Stimulated activated CD8-positive, alpha-beta memory T cell treated with anti-CD3 and anti-CD28 coated beads, Interleukin-15, amount 100 ng/mL, for 1 hour (primary cell): ENCODE data around the gene DDX10.
"Not testable (repeated sequence)": the region's sequence is repeated elsewhere in the genome, so short reads cannot be mapped to it uniquely, and the experiment has no call there.

Source experiments
- DNase-seq: peaks from one replicate; pipeline ENCODE4 v3.0.0-alpha.2; 2020; ENCODE audit warnings: low read depth

The DDX10 gene

DNA sequence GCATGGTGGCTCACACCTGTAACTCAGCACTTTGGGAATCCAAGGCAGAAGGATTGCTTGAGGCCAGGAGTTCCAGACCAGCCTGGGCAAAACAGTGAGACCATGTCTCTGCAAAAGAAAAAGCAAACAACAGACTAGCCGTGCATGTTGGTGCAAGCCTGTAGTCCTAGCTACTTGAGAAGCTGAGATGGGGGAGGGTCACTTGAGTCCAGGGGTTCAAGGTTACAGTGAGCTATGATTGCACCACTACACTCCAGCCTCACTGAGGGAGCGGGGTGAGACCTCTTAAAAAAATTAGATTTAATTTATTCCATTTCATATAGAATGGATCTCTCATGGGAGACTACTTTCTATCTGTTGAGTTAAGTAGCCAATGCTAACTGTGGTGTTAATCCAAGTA lies 50.4 kb downstream of the DDX10 start:
- no peak for DNase-seq

DNA sequence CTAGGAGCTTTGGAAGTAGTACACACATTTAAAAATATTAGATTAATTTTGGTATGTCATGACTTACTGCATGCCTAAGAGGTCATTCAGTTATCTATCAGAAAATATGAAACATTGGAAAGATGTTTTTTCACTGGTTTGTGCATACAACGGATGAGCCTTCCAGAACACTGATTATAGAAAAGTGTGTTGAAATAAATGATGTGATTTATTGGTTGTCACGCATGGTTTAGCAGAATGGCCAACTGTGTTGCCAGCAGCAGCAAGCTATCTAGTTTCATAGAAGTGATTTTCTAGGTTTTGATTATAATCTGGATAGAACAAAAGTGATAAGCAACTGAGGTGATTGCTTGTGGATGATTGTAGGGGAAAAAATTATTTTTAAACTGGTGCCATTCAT lies 53.6 kb downstream of the DDX10 start:
- DNase-seq, result no peak

DNA sequence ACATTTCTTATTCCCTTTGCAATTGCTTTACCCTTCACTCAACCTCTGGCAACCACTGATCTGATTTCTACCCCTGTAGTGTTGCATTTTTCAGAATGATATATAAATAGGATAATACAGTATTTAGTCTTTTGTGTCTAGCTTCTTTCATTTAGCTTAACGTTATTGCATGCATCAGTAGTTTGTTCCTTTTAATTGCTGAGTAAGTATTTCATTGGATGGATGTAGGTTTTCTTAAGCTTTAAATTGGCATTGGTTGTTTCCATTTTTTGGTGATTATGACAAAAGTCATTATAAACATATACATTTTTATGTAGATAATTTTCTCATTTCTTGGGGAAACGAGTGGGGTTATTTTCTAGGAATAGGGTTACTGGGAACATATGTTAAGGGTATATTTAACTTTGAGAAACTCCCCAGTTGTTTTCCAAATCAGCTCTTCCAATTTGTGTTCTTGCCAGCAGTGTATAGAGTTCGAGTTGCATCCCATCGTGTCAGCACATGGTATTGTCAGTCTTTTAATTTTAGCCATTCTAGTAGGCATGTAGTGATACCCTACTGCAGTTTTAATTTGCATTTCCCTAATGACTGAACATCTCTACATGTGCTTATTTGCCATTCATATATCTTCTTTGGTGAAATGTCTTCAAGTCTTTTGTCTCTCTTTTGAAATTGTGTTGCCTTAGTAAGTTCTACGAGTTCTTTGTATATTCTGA lies 60.3 kb downstream of the DDX10 start:
- no peak for DNase-seq

DNA sequence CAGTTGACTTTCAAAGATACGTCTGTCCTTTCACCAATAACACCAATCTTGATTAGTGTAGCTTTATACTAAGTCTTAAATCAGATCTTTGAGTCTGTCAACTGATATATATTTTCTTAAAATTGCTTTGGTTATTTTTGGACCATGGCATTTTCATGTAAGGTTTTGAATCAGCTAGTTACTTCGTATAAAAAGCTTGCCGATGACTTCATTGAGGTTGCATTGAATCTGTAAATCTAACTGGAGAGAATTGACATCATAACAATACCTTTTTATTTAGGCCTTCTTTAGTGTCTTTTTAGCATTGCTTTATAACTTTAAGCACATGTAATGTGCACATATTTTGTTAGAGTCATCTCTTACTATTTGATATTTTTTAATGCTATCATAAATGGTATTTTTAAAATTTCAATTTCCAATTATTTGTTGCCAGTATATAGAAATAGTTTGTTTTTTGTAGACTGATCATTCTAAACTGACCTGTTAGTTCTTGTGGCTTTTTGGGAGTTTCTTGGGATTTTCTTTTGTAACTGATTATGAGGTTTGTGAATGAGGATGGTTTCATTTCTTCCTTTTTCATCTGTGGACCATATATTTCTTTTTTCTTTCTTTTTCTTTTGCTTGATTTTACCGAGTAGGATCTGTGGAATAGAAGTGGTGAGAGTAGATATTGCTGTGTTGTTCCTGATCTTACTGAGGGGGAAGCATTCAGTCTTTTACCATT lies 61.4 kb downstream of the DDX10 start:
- no peak for DNase-seq

DNA sequence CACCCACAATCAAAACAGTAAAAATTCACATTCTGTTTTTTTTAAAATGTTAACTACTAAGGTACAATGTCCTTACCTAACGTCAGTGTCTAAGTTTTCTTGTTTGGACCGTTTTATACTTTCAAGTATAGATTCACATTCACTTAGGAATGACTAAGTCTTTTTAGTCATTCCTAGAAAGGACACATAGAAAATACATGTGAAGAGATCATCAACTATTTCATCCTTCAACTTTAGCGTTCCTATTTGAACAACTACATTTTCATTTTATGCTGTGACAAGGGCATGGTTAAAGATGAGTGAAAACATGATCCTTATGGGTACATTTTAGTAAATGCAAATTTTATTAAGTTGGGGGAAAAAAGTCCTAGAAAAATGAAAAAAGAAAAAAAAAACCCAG lies 62.8 kb downstream of the DDX10 start:
- DNase-seq, result no peak

DNA sequence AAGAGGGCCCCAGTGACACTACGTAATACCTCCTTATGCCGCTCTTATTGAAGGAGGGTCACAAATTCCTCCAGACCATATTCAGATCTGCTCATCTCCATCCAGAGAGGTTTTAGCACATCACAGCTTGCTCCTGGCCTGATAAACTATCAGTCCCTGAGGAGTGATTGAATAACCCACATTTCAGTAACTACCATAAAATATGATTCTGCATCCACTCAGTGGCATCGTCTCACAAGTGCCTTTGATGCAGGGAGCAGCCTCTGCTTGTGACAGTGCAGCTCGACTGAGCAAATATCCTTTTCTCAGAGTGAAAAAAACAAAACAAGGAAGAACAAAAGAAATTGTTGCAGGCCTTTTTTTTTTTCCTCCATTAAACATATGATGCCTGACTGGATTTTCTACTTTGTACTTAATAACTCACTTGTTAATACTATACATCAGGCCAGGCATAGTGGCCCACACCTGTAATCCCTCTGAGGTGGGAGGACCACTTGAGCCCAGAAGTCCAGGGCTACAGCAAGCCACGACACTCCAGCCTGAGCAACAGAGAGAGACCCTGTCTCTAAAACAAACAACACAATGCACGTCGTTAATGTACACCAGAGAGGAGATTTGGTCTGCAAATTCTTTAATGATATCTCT lies 64.5 kb downstream of the DDX10 start:
- DNase-seq, result no peak

DNA sequence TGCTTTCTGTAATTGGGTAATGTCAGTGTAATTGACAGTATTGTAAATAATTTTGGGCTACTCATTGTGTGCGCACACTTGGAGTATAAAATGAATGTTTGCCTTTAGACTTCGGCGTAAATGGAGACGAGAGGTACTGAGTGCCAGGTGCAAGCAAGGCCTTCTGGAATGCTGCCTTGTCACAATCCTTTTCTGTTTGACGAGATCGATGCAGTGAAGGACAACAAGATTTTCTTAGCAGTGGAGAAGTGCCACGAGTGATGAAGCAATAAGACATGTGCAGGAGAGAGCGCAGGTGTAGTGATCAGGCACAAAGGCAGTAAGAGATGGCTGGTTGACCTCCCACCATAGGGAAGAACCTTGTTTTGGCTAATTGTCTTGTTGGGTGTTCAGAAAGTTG lies 67.5 kb downstream of the DDX10 start:
- DNase-seq, result no peak

DNA sequence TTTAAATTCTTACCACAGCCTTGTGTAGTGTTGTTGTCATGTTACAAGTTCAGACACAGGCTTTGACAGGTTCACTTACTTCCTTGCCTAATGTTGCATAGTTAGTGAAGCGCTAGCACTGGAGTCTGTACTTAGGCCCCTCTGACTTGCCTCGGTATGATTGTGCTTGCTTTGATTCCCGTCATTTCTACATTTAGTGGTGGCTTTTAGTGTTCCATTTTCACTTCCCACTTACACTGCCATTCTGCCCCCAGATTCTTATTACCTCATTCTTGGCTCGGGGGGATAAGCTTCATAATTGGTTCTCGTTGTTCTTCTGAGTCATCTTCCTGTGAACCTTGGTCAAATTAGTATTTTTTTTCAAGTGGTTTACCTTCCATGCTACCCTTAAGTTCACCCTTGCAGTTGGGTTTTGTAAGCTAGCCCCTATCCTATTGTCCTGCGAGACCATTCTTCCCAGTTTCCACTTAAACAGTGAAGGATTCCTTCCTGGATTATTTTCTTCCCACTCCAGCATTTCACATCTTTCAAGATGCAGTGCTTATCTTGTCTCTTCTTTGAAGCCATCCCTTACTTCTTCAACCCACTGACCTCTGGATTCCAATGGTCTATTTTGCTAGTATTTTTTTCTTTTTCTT lies 68.7 kb downstream of the DDX10 start:
- no peak for DNase-seq

DNA sequence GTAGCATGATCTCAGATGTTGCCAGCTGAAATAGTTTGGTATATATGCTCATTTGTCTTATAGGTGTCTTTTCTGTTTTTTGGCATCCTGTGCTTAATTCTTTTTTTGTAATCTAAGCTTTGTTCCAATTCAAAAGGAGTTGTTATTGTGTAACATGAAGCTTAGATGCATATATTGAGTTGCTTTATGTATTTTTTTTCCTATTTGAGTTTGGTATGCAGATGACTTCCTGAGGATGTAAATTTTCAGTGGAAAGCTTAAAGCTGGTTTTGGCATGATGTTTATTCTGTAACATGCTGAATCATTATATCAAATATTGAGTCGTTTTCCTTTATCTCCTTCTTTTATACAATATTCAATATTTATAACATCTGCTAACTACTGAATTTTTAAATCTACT lies 69.4 kb downstream of the DDX10 start:
- no peak for DNase-seq

DNA sequence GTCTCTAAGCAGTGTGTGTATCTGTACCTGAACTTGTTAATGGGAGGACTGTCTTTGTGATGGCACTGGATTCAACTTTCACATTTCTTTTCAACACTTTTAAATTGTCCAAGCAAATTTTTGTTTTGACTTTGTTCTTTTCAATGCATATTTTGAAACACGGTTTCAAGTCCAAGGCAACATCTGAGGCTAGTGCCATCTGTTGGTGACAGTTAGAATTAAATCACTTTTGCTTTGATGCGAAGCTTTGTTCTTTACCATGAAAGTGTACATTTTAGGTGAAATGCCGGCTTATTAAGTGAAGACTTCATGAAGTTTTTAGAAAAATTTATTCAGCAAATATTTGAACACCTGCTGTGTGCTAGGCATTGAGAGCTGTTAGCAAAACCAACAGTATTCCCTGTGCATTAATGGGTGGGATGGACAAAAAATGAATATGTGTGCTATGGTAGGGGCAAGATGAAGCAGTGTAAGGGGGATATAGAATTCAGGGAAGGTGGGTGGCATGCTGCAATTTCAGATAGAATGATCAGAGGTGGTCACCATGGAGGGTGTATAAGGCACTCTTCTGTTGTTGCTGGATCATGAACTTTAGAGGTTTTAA lies 70.2 kb downstream of the DDX10 start:
- DNase-seq, result no peak

DNA sequence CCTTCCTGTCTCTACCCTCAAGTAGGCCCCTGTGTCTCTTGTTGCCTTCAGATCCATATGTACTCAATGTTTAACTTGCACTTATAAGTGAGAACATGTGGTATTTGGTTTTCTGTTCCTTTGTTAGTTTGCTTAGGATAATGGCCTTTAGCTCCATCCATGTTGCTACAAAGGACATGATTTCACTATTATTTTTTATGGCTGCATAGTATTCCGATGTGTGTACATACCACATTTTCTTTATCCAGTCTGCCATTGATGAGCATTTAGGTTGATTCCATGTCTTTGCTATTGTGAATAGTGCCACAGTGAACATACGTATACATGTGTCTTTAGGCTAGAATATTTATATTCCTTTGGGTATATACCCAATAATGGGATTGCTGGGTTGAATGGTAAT lies 75.3 kb downstream of the DDX10 start:
- not testable (repeated sequence) for DNase-seq

DNA sequence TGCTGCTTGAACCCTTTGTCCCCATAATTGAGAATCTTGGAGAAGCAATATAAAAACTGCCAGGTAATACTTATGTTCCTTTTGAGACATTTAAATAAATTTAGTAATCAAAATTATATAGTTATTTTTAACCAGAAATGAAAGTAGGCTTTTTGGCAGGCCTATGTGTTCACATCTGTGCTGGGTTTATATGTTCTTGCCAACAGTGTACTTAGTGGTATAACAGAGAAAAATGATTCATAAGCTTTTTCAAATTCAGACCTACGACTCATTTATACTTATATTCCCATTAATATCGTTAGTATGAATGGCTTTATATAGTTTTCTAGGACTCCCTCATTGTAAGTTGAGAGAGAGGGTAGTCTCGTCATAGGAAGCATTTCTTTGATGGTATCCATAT lies 79.0 kb downstream of the DDX10 start:
- no peak for DNase-seq

DNA sequence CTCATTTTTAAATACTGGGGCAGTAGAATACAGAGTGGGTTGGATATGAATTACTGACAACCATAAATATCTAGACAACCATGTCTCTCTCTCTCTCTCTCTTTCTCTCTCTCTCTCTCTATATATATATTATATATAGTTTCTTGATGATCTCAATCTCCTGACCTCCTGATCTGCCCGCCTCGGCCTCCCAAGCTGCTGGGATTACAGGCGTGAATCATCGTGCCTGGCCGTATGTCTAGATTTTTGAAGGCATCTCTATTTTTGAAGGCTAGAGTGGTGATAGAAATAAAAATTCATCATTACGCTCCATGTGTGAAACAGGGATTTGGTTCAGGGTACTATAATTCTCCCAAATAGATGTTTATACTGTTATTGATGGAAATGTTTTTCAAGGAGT lies 84.1 kb downstream of the DDX10 start:
- no peak for DNase-seq

DNA sequence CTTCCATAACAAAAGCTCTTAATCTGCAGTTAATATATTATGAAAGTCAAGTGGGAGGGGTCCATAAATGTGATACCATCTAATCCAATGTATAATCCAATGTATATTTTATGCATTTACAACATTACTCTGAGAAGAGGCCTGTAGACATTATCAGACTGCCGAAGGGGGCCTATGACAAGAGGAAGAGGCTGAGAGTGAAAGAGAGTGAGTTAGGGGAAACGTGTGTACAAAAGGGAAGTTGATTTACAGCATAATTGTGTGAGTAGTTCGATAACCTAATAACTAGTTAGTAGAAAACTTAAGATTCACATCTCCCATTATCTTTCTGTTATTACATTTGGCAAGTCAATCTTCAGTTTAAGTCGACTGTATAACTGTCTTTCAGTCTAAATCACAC lies 86.6 kb downstream of the DDX10 start:
- DNase-seq, result no peak

DNA sequence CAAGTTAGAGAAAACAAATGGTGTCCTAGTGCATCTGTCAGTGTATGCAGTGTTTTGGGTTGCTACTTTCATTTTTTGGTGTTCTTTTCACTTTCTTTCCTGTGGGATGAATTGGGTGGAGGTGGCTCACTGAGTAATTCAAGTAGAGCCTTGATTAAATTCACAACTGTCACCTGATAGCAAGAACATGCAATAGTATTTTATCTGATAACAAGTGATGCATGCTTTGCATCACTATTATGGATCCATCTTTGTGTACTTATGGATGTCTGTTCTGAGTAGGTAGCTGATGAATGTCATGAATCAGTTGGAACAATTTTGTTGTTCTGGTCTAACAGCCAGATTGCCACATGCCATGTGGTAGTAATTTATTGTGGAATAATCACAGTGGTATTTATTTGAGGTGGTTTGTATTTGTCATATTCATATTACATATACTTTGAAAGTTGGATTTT lies 87.5 kb downstream of the DDX10 start:
- no peak for DNase-seq

DNA sequence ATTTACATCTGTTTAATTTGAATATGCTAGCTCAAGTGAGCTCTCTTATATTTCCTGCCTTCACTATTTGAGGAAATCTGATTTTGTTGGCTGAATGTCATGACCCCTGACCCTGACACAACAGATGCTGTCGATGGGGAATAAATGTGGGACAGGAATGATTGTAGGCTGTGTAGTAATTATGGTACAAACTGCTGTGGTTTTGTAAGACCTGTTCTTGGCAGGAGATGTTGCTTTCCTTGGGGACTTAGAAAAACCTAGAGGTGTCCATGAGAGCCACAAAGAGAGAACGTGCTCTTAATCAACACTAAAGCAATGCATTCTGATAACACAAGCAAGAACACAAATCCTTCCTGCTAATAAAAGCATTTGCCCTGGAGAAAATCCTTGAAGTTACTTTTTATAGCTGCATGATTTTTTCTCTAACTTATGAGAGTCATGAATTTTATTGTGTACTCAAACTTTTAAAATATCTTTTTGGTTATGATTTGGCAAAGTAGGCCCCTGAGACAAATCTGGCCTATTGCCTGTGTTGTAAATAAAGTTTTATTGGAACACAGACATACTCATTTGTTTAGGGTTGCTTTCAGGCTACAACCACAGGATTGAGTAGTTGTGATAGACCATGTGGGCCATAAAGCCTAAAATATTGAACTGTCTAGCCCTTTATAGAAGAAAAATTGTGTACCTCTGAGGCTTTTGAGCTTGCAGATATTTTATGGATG lies 90.2 kb downstream of the DDX10 start:
- no peak for DNase-seq

DNA sequence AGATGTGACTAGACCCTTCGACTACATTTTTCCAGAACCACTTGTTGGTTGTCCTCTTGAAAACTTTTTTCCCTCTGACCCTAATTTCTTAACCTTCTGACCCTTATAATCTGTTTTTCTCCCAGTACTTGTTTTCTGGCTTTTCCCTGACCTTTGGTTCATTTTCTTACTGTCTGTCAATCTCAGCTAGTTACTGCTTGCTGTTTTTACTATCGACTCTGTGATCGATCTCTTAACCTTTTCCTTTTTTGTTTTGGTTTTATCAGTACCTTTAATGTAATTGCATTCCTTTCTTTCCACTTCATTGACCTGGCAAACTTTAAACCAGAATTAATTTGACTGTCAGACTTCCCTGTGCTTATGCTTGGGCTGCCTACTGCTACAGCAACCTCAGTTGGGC lies 92.8 kb downstream of the DDX10 start:
- no peak for DNase-seq

DNA sequence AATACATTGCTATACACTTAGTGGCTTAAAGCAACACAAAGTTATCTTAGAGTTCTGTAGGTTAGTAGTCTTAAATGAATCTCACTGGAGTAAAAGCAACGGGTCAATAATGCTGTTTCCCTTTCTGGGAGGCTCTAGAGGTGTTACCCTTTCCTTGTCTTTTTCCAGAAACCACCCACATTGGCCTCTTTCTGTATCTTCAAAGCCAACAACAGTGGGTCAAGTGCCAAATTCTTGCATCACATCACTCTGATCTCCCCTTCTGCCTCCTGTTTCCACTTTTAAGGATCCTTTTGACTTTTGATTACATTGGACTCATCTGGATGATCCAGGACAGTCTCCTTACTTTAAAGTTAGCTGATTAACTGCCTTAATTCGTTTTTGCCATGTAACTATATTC lies 93.6 kb downstream of the DDX10 start:
- DNase-seq, result no peak

DNA sequence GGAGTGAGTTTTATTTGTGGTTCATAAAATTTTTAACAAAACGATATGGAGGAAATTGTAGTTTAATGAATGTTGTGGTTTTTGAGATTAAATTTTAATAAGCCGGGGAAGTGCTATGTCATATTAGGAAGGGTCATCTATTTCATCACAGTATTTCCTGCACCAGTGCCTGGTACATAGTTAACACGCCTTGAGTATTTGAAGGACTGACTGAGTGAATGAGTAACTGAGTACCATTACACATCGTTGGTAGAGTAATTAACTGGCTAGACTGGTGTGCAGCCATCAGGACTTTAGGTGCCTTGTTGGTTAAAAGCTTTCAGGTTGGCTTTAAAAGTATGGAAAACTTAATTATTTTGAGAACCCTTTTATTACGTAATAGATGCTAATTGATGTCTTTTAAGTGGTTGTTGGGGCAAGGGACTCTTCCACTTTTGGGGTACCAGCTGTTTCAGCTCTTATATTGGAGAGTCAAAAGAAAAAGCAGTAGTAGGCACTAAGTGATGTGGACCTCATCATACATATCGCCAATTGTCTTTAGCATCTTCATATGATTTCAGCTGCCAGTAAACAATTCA lies 101.8 kb downstream of the DDX10 start:
- no peak for DNase-seq

DNA sequence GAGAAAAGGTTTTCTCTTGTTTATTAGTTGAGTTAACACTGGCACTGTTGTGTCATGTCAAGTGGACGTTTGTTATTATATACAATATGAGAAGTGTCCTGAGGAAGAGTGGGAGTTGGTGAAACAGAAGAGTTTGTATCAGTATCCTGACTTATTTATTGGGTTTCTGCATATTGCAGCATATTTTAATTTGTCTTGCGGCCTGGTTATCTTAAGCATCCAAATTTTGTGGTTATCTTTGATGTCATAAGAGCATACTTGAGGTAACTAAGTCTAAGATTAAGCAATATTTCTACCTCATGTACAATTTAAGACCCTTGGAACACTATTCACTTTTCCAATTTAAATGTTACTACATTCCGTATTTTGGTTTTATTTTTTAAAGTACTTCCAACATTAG lies 103.5 kb downstream of the DDX10 start:
- DNase-seq, result no peak

DNA sequence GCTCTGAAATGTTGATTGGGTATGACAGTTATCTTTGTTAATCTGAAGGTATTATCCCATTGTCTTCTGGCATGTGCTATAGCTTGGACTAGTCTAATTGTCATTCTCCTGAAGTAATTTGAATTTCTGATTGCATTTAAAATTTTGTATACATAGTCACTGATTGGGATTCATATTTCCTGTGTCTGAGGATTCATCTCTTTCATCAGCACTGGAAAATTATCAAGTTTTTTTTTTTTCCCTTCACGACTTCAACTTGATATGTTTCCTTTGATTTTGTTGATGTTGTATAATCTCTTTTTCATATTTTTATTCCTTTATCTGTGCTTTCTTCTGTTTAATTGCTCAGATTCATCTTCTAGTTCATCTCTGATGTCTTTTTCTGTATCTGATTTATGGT lies 104.1 kb downstream of the DDX10 start:
- DNase-seq, result no peak
